ENCODE data around the gene CDKL4.
"Not testable (repeated sequence)": the region's sequence is repeated elsewhere in the genome, so short reads cannot be mapped to it uniquely, and the experiment has no call there.

Gene CDKL4

DNA sequence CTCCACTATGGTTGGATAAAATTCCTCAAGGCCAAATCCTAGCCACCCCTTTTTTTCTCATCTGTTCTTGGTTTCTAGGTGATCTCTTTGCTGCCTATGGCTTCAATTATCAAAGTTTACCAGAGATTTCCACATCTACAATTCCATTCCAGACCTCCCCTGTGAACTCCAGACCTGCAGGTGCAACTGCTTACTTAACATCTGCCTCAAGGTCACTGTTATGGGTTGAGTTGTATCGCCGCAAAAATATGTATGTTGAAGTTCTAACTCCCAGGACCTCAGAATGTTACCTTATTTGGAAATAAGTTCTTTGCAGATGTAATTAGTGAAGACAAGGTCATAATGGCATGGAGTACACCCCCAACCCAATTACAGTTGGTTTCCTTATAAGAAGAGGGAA is 62.5 kb downstream of the CDKL4 start:
- in situ Hi-C loops (cut with MboI; ENCODE audit: low sequenced_read_pairs), result no loop called here

- in situ Hi-C loops (cut with MboI; ENCODE audit: low sequenced_read_pairs), result no loop called here
Observed at GRCh38 chr2:39179974-39180960, 63.5 kb downstream of the CDKL4 start.

DNA sequence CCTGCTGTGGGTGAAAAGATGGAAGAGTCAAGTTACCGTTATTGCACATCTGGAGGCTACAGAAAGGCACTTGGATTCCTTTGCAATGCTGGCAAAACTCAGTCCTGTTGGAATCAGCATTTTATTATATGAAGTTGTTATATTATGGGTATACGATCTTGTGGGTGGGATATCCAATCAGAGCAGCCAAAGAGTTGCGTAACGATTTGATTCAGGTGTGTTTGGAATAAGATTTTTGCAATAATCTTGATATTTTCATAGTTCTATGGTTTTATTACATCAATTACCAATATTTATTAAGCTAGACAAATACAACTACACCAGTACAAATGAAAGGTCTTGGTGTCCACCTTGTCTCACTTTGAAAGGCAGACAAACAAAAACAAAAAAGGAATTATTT is 65.0 kb downstream of the CDKL4 start:
- in situ Hi-C loops (cut with MboI; ENCODE audit: low sequenced_read_pairs), result no loop called here

- in situ Hi-C loops (cut with MboI; ENCODE audit: low sequenced_read_pairs), result no loop called here
Observed at GRCh38 chr2:39176997-39177396, 66.8 kb downstream of the CDKL4 start.

DNA sequence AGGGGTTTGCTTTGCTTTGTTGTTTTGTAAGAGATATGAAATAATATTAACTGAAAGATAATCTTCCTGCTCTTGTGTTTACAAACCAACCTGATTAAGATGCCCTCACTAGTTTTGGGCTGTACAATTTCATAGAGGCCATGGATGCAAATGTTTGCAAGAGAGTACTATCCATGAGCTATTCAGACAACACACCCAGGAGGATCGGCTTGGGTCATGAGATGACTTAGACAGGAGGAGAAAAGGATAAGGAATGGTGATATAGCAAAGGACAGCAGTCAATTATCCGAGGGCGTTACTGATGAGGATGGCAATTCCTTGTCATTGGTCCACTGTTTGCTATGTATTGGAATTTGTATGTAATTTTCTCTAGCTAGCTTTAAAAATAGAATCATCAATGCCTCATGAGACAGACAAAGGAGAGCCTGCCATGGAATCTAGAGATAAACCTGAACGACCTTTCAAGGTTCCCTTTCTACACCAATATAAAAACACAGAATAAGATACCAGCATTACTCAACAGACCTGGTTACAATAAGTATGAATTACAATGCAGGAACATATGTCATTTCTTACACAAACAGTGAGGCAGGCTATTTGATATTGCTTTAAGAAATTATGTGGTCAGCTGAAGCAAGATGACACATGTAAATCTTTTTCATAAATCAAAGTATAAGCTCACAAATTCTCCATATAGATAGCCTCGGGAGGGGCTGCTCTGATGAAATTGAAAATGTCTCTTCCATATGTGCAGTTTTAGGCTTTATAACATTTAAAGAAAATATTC is 68.6 kb downstream of the CDKL4 start:
- in situ Hi-C loops (cut with MboI; ENCODE audit: low sequenced_read_pairs), result no loop called here

DNA sequence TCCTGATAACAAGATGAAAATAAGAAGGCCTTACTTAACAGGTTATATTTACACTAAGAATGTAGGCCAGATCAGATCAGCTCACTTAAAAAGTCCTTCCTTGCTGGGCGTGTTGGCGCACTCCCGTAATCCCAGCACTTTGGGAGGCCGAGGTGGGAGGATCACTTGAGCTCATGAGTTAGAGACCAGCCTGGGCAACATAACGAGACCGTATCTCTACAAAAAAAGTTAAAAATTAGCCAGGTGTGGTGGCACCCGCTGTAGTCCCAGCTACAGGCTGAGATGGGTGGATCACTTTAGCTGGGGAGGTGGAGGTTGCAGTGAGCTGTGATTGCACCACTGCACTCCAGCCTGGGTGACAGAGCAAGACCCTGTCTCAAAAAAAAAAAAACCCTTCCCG is 69.7 kb downstream of the CDKL4 start:
- in situ Hi-C loops (cut with MboI; ENCODE audit: low sequenced_read_pairs), result no loop called here

DNA sequence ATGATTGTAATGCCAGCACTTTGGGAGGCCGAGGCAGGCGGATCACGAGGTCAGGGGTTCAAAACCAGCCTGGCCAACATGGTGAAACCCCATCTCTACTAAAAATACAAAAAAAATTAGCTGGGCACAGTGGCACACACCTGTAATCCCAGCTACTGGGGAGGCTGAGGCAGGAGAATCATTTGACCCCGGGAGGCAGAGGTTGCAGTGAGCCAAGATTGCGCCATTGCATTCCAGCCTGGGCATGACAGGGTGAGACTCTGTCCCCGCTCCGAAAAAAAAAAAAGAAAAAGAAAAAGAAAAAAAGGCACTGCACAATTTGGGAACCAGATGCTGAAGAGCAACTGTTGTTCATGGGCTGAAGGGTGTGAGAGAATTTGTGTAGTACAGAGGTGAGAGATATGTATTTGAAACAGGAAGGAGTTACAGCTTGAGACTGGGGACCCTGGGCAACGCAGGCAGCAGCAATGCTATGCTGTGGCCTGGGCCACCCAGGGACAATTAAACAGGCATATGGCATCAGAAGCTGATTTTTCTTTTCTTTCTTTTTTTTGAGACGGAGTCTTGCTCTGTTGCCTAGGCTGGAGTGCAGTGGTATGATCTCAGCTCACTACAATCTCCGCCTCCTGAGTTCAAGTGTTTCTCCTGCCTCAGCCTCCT is 71.6 kb downstream of the CDKL4 start:
- in situ Hi-C loops (cut with MboI; ENCODE audit: low sequenced_read_pairs), result not testable (repeated sequence)

GRCh38 chr2:39171621-39172020 is 72.1 kb downstream of the CDKL4 start:
- in situ Hi-C loops (cut with MboI; ENCODE audit: low sequenced_read_pairs), result no loop called here

DNA sequence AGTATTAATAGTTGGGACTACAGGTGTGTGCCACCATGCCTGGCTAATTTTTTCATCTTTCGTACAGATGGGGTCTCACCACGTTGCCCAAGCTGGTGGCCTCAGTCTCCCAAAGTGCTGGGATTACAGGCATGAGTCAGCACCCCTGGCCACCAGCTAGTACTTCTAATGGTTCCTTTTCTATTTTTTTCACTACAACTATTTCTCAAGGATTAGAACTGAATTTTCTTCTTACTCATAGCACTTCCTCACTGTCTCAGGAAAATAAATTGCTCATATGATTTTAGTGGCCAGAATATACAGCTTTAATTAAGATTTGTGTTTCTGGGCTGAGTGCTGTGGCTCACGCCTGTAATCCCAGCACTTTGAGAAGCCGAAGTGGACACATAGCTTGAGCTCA is 79.7 kb downstream of the CDKL4 start:
- in situ Hi-C loops (cut with MboI; ENCODE audit: low sequenced_read_pairs), result no loop called here

GRCh38 chr2:39160982-39161381 is 82.8 kb downstream of the CDKL4 start:
- in situ Hi-C loops (cut with MboI; ENCODE audit: low sequenced_read_pairs), result no loop called here

DNA sequence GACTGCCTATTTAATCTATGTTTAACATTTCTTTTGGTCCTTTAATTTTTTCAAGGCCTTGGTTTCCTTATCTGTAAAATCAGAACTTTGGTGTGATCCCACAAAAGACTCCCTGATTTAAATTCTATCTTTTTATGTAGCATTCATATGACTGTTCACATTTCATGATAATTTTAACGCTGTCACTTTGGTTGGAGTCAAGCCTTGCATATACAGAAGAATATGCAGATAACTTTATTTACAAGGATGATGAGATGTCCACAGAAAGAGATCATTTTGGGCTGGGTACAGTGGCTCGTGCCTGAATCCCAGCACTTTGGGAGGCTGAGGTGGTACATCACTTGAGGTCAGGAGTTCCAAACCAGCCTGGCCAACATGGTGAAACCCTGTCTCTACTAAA is 84.5 kb downstream of the CDKL4 start:
- in situ Hi-C loops (cut with MboI; ENCODE audit: low sequenced_read_pairs), result no loop called here

DNA sequence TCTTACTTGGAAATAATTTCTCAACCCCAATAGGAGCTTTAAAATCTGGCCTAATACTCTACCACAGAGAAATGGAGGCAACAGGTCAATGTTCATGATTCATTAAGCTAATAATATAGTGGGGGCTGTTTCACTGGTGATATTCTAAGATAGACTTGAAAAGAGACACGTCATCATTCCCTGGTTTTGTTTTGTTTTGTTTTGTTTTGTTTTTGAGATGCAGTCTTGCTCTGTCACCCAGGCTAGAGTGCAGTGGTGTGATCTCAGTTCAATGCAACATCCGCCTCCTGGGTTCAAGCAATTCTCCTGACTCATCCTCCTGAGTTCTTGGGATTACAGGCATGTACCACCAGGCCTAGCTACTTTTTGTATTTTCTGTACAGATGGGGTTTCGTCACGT is 85.4 kb downstream of the CDKL4 start:
- in situ Hi-C loops (cut with MboI; ENCODE audit: low sequenced_read_pairs), result no loop called here

DNA sequence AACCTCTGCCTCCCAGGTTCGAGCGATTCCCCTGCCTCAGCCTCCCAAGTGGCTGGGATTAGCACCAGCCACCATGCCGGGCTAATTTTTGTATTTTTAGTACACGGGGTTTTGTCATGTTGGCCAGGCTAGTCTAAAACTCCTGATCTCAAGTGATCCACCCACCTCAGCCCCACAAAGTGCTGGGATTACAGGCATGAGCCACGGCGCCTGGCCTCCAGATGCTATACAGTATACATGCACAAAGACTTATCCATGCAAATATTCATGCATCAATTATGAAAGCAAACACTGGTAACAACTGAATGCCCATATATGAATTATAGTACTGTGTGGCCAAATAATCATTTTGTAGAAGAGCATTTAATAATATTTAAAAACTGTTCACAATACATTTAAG is 86.9 kb downstream of the CDKL4 start:
- in situ Hi-C loops (cut with MboI; ENCODE audit: low sequenced_read_pairs), result no loop called here

- in situ Hi-C loops (cut with MboI; ENCODE audit: low sequenced_read_pairs), result no loop called here
Observed at GRCh38 chr2:39156107-39156506, 87.7 kb downstream of the CDKL4 start.

DNA sequence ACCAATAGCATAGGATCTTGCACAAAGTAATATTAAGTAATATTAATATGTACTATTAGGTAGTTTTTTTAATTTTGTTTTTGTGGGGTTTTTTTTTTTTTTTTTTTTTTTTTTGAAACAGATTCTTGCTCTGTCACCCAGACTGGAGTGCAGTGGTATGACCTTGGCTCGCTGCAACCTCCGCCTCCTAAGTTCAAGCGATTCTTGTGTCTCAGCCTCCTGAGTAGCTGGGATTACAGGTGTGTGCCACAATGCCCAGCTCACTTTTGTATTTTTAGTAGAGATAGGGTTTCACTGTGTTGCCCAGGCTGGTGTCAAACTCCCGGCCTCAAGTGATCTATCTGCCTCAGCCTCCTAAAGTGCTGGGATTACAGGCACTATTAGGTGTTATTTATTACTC is 88.2 kb downstream of the CDKL4 start:
- in situ Hi-C loops (cut with MboI; ENCODE audit: low sequenced_read_pairs), result not testable (repeated sequence)

DNA sequence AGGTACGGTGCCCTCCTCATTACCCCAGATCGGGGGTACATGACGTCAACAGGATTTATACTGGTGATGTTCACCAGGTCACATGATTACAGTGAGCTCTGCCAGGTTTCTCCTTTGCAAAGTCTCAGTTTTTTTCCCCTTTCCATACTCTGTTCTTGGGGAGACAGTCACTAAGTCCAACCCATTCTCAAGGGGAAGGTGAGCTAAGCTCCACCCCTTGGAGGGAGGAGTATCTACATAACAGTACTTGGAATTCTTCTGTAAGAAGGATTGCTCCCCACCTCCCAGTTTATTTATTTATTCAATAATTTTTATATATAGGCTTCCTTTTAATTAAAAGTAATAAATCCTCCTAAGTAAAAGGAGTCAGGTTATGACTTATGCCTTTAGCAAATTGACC is 88.8 kb downstream of the CDKL4 start:
- in situ Hi-C loops (cut with MboI; ENCODE audit: low sequenced_read_pairs), result no loop called here

GRCh38 chr2:39153312-39153711 is 90.5 kb downstream of the CDKL4 start:
- in situ Hi-C loops (cut with MboI; ENCODE audit: low sequenced_read_pairs), result no loop called here

- in situ Hi-C loops (cut with MboI; ENCODE audit: low sequenced_read_pairs), result no loop called here
Observed at GRCh38 chr2:39152504-39152903, 91.3 kb downstream of the CDKL4 start.

DNA sequence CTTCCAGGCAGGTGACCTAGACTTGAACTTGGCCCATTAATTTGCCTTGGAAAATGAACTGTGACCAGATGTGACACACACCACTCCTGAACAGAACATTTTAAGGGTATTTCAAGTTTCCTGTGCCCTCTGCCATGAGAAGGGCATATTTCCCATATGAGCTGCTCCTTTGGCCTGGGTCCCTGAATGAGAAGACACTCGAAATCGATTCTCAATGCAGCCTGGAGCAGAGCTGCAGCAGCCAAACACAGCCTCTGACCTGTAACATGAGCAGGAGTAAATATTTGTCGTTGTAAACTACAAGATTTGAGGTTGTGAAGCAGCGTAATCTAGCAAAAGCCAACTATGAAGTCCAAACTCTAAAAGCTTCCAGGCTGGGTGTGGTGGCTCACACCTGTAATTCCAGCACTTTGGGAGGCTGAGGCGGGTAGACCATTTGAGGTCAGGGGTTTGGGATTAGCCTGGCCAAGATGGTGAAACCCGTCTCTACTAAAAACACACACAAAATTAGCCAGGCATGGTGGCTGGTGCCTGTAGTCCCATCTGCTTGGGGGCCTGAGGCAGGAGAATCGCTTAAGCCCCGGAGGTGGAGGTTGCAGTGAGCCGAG is 92.8 kb downstream of the CDKL4 start:
- in situ Hi-C loops (cut with MboI; ENCODE audit: low sequenced_read_pairs), result no loop called here

DNA sequence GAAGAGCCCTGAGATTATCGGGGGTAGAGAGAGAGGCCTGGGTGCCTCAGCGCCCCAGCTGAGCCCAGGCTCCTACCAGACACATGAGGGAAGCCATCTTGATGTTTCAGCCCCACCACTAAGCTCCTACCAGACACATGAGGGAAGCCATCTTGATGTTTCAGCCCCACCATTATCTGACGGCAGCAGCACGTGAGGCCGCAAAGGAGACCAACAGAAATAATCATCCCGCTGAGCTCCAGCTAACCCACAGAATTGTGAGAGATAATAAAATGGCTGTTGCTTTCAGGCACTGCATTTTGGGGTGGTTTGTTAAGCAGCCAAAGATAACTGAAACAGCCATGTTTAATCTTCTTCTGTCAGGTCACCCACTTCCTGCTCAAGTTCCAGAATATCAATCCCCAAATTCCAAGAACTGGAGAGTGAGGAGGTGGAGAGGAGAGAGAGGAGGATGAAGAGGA is 93.6 kb downstream of the CDKL4 start:
- in situ Hi-C loops (cut with MboI; ENCODE audit: low sequenced_read_pairs), result no loop called here

- in situ Hi-C loops (cut with MboI; ENCODE audit: low sequenced_read_pairs), result no loop called here
Observed at GRCh38 chr2:39146630-39147029, 97.1 kb downstream of the CDKL4 start.

All from HL-60/S4 treated with phorbol 12-myristate 13-acetate at 8.2 ng/mL for 4 days and 3 days (cell line).